Activated T-cell treated with anti-CD3 and anti-CD28 coated beads, Interleukin-2, amount 50 U/mL, for 24 hours (primary cell): ENCODE measurements around the gene SALL3.

ENCODE experiments used
- DNase-seq: peaks from one replicate; pipeline ENCODE4 v3.0.0-alpha.2; 2020
- H3K27ac Mint-ChIP-seq: 2 replicates; pipeline ENCODE4 v1.8.0; 2020; ENCODE audit warnings: mild to moderate bottlenecking, mixed read lengths
- H3K27me3 Mint-ChIP-seq: 2 replicates; pipeline ENCODE4 v1.8.0; 2020; ENCODE audit warnings: mixed read lengths
- H3K36me3 Mint-ChIP-seq: 2 replicates; pipeline ENCODE4 v1.8.0; 2020; ENCODE audit warnings: low read depth, mixed read lengths
- H3K4me1 Mint-ChIP-seq: 2 replicates; pipeline ENCODE4 v1.8.0; 2020; ENCODE audit warnings: low read depth, mixed read lengths
- H3K4me3 Mint-ChIP-seq: 2 replicates; pipeline ENCODE4 v1.8.0; 2020; ENCODE audit warnings: mild to moderate bottlenecking, moderate library complexity, mixed read lengths
- H3K9me3 Mint-ChIP-seq: 2 replicates; pipeline ENCODE4 v1.8.0; 2020; ENCODE audit warnings: mixed read lengths

SALL3 gene

DNA sequence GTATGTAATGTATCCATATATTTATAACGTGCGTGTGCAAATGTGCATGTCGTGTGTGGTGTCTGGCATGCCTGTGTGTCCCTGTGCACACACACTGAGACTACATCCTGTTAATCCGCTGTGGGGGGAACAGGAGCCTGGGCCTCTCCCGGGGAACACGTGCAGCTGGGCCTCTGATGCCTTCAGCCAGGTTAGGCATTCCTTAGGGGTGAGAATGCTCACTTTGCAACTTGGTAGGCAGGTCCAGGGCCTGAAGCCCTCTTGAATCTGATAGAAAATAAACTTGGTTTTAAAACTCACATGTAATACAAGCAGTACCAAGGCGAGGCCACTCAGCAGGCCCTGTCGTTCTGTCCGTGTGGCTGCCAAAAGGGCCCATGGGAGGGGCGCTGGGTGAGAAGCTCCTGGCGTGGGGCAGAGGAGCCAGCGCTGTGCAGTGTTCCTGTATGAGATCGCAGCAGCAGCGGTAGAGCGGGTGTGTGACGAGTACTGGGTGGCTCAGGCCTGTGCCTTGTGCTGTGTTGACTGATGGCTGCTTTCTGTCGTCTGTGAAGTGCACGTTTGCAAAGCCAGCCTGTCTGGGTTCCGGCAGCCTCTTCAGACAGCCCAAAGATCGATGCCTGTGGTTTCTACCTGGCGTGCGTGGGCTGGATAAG, 16.2 kb downstream of the SALL3 start:
- DNase-seq: no peak
- H3K36me3 Mint-ChIP-seq: no peaks in the 10 kb centered on the region
- H3K4me3 Mint-ChIP-seq: no peak overlapping the region
- H3K9me3 Mint-ChIP-seq: no peaks in the 10 kb centered on the region
- no peak overlapping the region for H3K27ac Mint-ChIP-seq
- H3K4me1 Mint-ChIP-seq: no peaks in the 10 kb centered on the region
- peaks cover 26% of the 10 kb centered on the region for H3K27me3 Mint-ChIP-seq

DNA sequence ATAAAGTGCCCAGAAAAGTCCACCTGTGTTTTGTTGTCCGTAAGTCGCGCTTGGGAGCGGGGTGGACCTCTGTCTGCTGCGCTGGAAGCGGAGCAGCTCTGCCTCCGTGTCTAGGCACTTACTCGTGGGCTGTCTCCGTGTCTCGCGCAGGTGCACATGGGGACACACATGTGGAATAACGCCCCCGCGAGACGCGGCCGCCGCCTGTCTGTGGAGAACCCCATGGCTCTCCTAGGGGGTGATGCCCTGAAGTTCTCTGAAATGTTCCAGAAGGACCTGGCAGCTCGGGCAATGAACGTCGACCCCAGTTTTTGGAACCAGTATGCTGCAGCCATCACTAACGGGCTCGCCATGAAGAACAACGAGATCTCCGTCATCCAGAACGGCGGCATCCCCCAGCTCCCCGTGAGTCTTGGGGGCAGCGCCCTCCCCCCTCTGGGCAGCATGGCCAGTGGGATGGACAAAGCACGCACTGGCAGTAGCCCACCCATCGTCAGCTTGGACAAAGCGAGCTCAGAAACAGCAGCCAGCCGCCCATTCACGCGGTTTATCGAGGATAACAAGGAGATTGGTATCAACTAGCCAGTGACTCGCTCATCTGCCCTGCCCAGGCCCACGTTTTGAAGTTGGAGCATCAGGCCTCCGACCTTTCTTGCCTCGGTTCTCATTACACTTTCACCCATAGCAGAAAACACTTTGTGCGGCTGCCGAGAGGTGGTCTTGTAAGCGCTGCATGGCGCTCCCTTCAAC, 17.3 kb downstream of the SALL3 start:
- Mint-ChIP-seq H3K4me3 (no peak overlapping the region), H3K36me3 (no peaks in the 10 kb centered on the region), H3K27me3 (peaks cover 24% of the 10 kb centered on the region), H3K4me1 (no peaks in the 10 kb centered on the region), H3K9me3 (no peaks in the 10 kb centered on the region), H3K27ac (no peak overlapping the region)
- DNase-seq: no peak

DNA sequence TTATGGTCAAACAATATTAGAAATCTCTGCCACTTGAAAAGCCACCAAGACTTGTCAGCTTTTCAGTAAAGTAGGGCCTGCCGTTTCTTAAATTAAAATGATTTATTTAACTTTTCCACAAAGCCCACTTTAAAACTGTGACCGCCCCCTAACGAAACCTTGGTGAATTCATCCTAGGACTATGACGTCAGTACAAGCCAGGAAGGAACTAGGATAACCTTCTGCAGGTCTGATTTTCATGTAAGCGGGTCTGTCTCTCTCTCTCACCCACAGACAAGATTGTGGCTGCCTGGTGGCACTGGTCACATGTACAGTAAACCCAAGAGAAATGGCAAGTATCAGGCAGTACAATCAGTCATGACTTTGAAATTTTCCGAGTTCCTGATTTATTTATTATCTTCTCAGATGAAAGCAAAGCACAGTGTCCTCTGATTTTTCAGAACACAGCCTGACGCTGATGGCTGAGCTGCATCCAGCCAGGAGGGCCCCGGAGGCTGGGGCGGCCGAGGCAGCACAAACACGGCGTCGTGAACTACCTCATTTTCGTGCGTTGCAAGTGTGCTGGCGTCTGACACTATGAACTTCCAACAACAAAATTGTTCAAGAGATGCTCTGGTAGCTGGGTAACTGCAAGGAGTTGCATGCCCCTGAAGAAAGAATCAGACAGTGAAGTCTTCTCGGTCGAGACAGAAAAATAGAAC, 18.9 kb downstream of the SALL3 start:
- H3K4me3 Mint-ChIP-seq: no peak overlapping the region
- DNase-seq: no peak
- H3K27me3 Mint-ChIP-seq: peaks cover 24% of the 10 kb centered on the region
- no peak overlapping the region for H3K27ac Mint-ChIP-seq
- H3K36me3 Mint-ChIP-seq: no peaks in the 10 kb centered on the region
- no peaks in the 10 kb centered on the region for H3K9me3 Mint-ChIP-seq
- H3K4me1 Mint-ChIP-seq: no peaks in the 10 kb centered on the region

DNA sequence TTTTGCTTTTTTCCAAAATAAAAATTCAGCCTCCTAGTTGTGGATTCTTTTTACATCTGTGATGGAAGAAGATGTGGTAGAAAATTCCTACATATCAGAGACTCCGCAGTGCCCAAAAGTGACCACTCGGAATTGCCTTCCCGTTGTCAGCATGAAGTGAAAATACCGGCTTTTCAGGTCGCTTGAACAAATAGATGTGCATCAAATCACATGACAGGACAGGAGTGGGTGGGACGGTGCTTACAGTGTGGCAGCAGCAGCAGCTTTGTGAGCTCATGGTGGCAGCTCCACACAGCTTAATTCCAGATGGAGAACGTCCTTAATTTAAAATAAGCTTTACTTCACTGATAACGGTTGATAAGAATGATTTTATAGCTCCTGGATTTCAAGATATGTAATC, 20.3 kb downstream of the SALL3 start:
- Mint-ChIP-seq H3K9me3 (no peaks in the 10 kb centered on the region), H3K27me3 (peaks cover 24% of the 10 kb centered on the region), H3K4me3 (no peak overlapping the region), H3K4me1 (no peaks in the 10 kb centered on the region), H3K36me3 (no peaks in the 10 kb centered on the region), H3K27ac (no peak overlapping the region)
- DNase-seq: no peak

DNA sequence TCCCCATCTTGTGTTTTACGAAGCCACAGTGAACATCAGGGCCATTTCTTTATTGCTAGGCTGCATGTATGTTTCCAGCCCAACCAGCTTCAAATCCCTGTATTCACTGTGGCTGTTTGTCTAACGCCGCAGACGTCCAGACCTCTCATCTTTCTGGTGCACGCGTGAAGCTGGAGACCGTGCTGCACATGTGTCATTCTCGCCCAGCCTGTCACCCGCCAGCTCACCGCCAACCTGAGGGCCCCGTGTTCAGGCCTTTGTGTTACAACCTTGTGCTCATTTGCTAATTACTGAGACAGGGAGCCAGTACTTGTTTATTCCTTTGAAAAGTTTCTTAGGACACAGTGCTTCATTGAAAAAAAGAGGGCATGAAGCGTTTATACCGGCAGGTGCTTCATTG, 21.4 kb downstream of the SALL3 start:
- no peaks in the 10 kb centered on the region for H3K36me3 Mint-ChIP-seq
- no peak for DNase-seq
- peaks cover 24% of the 10 kb centered on the region for H3K27me3 Mint-ChIP-seq
- H3K4me1 Mint-ChIP-seq: no peaks in the 10 kb centered on the region
- no peaks in the 10 kb centered on the region for H3K9me3 Mint-ChIP-seq
- no peak overlapping the region for H3K27ac Mint-ChIP-seq
- no peak overlapping the region for H3K4me3 Mint-ChIP-seq

DNA sequence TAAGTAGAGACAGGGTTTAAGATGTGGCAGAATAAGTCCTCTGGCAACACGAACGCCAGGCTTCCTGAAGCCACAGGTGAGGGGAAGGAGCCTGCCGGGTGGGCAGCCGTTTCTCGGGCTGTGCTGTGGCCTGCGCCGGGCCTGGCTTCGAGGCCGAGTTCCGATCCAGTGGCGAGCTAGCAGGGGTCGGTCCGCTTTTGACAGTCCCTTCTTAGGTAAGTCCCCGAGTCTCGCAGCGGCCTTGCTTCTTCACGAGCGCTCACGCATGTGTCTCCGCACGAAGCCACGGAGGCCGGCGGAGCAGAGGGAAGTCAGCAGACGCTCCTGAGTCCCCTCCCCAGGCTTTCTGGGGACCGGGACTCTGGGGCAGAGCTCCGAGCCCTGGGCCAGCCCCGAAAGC, 26.0 kb downstream of the SALL3 start:
- H3K36me3 Mint-ChIP-seq: no peaks in the 10 kb centered on the region
- no peak overlapping the region for H3K27ac Mint-ChIP-seq
- H3K4me1 Mint-ChIP-seq: no peaks in the 10 kb centered on the region
- H3K9me3 Mint-ChIP-seq: no peaks in the 10 kb centered on the region
- peaks cover 13% of the 10 kb centered on the region for H3K27me3 Mint-ChIP-seq
- H3K4me3 Mint-ChIP-seq: no peak overlapping the region
- no peak for DNase-seq

DNA sequence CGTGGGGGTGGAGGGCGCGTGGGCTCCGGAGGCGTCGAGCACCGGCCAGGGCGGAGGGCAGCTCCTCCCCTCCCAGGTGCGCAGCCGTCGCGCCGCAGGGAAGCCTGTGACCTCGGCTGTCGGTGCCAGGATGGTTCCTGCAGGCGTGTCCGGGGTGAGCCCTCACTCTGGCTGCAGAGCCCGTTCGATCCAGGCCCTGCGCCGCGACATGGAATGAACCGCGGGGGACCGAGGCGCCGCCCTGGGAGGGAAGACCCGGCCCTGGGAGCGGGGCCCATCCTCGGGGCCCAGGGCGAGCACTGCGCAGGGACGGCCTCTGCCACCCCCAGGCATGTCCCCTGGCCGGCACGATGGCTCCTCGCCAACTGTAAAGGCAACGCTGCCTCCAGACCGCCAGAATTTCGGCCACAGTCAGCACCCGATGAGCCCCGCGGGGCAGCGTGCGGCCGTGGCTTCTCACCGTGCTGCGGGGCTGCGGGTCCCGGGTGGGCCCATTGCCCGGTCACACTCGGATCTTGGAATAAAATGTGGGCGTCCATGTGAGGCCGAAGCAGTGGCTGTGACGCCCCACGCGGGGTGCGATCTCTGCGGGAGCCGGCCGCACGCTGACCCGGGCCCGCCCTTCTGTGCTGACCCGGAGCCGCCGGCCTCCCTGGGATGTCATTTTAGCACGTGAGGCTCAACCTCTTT, 26.6 kb downstream of the SALL3 start:
- no peaks in the 10 kb centered on the region for H3K36me3 Mint-ChIP-seq
- no peak for DNase-seq
- peaks cover 9% of the 10 kb centered on the region for H3K27me3 Mint-ChIP-seq
- H3K4me3 Mint-ChIP-seq: no peak overlapping the region
- no peaks in the 10 kb centered on the region for H3K4me1 Mint-ChIP-seq
- H3K27ac Mint-ChIP-seq: no peak overlapping the region
- H3K9me3 Mint-ChIP-seq: no peaks in the 10 kb centered on the region

DNA sequence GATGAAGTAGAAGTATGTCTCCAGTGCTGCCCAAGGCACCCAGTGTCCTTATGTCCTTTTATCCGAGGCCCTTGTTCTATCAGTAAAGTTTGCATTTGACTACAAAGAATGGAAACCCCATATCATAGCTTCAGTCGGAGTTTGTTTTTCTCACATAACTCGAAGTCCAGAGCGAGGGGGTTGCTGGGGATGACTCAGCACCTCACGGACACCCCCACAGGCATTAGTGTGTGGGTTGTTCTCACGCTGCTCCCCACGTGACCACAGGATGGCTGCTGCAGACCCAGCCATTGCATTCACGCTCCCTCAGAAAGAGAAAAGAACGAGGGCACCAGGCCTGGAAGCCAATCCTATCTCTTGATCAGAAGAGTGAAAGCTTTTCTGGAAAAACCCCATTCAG, 27.8 kb downstream of the SALL3 start:
- H3K9me3 Mint-ChIP-seq: no peaks in the 10 kb centered on the region
- no peak overlapping the region for H3K27ac Mint-ChIP-seq
- peaks cover 13% of the 10 kb centered on the region for H3K27me3 Mint-ChIP-seq
- no peaks in the 10 kb centered on the region for H3K4me1 Mint-ChIP-seq
- no peak overlapping the region for H3K4me3 Mint-ChIP-seq
- no peaks in the 10 kb centered on the region for H3K36me3 Mint-ChIP-seq
- DNase-seq: no peak

DNA sequence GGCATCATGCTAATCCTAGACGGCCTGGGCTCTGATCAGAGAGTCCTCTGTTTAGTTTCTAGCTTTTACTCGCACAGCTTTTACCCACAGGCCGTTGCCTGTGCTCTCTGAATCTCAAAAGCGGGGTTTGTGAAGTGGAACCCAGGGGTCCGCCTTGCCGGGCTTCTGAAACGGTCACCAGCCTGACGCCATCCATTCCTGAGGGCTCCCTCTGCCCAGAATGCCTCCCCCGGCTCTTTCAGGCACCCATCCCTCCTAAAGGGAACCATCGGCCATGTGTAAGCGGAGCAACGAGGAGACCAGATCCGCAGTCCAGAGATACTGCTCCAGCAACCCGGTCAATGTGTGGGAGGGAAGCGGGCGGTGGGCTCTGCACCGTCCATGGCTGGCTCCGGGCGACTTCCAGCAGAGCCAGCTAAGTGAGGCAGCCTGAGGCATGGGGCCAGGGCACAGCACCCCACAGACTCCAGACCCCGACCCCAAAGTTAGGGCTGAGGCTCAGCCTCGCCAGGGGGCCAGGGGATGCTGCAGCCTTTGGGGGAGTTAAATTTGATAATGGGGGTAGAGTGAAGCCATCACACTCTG, 28.8 kb downstream of the SALL3 start:
- Mint-ChIP-seq H3K36me3 (no peaks in the 10 kb centered on the region), H3K4me3 (no peak overlapping the region), H3K9me3 (no peaks in the 10 kb centered on the region), H3K27me3 (peaks cover 13% of the 10 kb centered on the region), H3K27ac (no peak overlapping the region), H3K4me1 (no peaks in the 10 kb centered on the region)
- DNase-seq: no peak

DNA sequence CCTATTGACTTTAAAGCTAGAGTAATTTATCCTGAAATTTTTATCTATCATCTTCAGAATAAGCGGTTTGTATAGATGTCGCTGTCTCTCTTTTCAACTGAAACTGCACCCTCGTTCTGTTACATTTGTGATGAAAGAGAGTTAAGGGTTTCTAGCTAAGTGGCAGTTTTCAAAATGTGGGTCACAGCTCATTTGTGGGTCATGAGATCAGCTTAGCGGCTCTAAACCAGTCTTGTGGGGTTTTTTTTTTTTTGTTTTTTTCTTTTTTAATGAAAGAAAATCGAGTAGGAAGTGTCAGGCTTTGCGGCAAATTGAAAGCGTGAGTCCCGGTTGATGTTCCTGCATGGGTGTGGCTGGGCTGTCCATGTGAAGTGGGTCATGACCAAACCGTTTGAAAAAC, 31.2 kb downstream of the SALL3 start:
- H3K36me3 Mint-ChIP-seq: no peaks in the 10 kb centered on the region
- no peak overlapping the region for H3K27ac Mint-ChIP-seq
- no peak for DNase-seq
- H3K4me3 Mint-ChIP-seq: no peak overlapping the region
- peaks cover 13% of the 10 kb centered on the region for H3K27me3 Mint-ChIP-seq
- H3K9me3 Mint-ChIP-seq: no peaks in the 10 kb centered on the region
- no peaks in the 10 kb centered on the region for H3K4me1 Mint-ChIP-seq

DNA sequence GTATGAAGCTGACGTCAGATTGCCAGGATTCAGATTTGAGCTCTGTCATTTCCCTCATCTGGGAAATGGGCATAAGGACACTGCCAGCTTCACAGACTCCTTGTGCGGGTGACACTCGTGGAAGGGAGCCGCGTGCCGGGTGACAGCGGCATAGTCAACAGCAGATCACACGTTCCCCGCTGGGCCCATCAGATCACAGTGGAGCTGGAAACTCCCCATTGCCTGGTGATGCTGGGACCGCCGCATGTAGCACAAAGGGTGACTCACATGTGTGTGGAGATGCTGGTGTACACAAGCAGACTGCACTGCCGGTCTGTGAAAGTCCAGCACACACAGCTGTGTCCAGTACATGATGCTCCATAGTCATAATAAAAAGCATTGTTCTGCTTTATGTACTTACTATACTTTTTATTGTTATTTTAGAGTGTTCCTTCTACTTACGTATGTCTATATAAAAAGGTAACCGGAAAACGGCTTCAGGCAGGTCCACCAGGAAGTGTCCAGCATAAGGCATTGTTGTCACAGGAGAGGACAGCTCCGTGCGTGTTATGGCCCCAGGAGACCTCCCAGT, 31.8 kb downstream of the SALL3 start:
- no peaks in the 10 kb centered on the region for H3K36me3 Mint-ChIP-seq
- H3K4me3 Mint-ChIP-seq: no peak overlapping the region
- H3K27me3 Mint-ChIP-seq: peaks cover 13% of the 10 kb centered on the region
- no peaks in the 10 kb centered on the region for H3K4me1 Mint-ChIP-seq
- DNase-seq: no peak
- H3K27ac Mint-ChIP-seq: no peak overlapping the region
- no peaks in the 10 kb centered on the region for H3K9me3 Mint-ChIP-seq

DNA sequence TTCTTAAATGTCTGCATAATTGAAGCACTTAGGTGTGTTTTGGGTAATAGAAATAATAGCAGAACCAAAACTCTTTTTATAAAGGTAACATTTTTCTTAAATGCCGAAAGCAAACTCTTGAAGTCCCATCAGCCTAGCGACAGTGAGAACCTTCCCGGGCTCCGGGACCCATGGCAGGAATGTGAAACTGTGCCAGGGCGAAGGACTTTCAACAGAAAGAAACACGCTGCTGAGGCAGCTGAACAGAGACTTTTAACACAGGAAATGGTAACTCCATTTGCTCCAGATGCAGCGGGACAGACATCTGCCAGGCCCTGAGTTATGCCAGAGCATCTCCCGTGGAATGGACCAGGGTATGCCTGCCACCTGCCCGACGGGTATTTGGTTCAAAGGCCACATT, 34.3 kb downstream of the SALL3 start:
- Mint-ChIP-seq H3K4me3 (no peak overlapping the region), H3K36me3 (no peaks in the 10 kb centered on the region), H3K27ac (no peak overlapping the region), H3K4me1 (no peaks in the 10 kb centered on the region), H3K9me3 (no peaks in the 10 kb centered on the region), H3K27me3 (peaks cover 25% of the 10 kb centered on the region)
- DNase-seq: no peak

DNA sequence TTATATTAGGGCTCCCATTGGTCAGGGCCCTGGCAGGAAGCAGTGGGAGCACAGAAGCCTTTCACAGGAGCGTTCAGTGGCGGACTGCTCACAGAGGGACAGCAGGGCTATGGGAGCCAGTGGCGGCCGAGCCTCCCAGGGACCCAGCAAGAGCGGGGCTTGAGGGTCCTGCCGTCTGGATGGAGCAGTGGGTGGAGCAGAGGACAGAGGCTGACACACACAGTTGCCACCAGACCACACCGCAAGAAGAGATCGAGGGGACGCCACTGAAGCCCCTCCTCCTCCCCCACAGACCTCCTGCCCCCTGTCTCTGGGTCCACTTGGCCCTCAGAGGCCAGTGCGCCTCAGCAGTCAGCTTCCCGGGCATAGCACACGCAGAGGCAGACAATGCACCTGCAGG, 39.3 kb downstream of the SALL3 start:
- Mint-ChIP-seq H3K27ac (no peak overlapping the region), H3K27me3 (peaks cover 40% of the 10 kb centered on the region), H3K36me3 (no peaks in the 10 kb centered on the region), H3K4me1 (no peaks in the 10 kb centered on the region), H3K9me3 (no peaks in the 10 kb centered on the region), H3K4me3 (no peak overlapping the region)
- DNase-seq: no peak

DNA sequence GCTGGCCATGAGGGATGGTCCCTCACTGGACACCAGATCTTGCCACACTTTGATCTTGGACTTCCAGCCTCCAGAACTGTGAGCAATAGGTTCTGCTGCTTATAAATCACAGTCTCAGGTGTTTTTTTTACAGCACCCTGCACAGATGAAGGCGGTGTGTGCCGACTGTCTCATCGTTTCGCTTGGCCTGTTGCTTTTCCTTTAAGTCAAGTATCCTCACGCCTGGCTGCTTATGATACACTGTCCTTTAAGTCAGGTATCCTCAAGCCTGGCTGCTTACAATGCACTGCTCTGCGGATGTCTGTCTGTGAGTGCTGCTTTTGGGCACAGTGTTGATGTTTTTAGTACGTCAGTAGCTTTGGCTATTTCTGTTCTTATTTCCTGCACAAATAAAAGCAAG, 40.3 kb downstream of the SALL3 start:
- Mint-ChIP-seq H3K27me3 (peaks cover 40% of the 10 kb centered on the region), H3K27ac (no peak overlapping the region)
- no peak for DNase-seq

More for the DNA sequence above, 40.3 kb downstream of the SALL3 start:
- Mint-ChIP-seq H3K4me3 (no peak overlapping the region), H3K4me1 (no peaks in the 10 kb centered on the region), H3K9me3 (no peaks in the 10 kb centered on the region), H3K36me3 (no peaks in the 10 kb centered on the region)
